CD4-positive, alpha-beta T cell treated with Interleukin-4 for 1 hour (primary cell): ENCODE measurements around the gene CTNNA2.
A peak's percentile ranks its signal among the peaks of the same experiment; 100 is the strongest.

Experiments used
- DNase-seq, 2 donors: peaks; one replicate each; pipeline ENCODE4 v3.0.0-alpha.2; 2020 to 2022

The CTNNA2 gene

DNA sequence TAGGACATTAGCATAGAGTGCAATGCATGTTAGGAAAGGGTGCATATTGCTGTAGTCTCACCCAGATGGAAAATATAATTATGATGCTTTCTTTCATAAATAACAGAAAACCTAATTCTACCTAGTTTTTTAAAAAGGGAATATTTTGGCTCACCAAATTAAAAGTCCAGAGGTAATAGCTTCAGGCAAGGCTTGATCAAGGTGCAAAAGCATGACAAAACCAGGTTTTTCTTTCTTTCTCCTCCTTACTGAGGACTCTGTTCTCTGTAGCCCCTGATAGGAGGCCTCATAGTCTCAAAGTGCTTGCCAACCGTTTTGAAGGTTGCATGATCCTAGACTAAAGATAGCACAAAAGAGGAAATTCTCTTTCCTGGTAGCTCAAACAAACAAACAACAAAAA, 349.9 kb downstream of the CTNNA2 start:
- DNase-seq: no peak

DNA sequence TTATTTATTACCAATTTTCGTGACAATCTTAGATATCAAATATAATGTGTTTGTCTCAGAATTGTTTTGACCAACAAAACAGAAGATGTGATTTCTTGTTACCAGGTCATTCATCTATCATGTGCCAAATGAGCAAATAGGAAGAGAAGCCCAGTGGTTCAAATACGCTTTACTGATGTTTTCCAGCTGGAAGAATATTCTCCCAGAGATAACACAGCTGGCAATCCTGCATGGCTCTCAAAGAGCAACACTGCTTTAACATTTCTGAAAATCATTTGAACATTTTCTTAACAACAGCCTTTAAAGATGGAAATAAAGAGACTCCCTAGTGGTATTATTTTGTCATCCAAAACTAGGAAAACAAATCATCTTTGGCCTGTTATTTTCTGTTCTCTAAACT, 359.8 kb downstream of the CTNNA2 start:
- no peak for DNase-seq

DNA sequence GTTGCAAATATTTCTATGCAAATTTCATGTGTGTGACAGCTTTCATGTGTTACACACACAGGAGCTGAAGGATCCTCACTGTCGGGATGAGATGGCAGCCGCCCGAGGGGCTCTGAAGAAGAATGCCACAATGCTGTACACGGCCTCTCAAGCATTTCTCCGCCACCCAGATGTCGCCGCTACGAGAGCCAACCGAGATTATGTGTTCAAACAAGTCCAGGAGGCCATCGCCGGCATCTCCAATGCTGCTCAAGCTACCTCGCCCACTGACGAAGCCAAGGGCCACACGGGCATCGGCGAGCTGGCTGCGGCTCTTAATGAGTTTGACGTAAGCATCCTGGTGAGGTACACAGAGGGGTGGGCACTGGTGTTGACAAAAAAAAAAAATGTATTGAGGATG, 361.2 kb downstream of the CTNNA2 start:
- DNase-seq: no peak

DNA sequence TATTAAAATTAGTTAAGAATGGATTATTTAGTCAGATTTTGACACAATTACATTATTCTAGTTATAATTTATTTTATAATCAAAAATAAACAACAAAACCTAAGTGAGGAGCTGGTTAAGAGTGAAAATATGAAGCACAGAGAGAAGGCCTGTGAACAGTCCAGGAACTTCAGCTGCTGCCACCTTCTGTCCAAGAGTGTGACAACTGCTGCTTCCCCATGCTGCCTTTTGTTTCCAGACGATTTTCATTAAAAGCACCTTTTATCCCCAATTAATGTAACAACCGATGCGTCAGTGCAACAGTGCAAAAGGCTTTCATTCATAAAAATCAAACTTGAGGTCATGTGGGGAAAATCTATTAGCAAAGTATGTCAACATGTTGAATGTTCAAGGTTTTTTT, 363.6 kb downstream of the CTNNA2 start:
- no peak for DNase-seq

DNA sequence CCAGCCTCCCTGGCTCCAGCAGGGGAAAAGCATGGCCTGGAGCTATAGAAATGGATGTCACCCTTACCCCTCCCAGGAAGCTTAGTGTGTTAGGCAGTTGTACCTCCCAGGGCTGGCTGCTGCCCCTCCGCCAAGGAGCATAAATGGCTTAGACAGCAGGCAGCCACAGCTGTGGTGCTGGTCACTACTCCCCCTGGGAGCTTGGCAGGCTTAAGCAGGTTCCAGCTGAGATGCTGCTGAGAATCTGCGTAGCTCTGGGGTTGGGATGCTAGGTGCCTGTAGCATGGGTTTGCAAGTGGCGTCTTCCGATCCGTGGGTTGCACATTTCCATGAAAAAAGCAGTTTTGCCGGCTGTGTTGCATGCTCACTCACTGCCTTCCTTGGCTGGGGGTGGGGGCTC, 369.7 kb downstream of the CTNNA2 start:
- DNase-seq: no peak

DNA sequence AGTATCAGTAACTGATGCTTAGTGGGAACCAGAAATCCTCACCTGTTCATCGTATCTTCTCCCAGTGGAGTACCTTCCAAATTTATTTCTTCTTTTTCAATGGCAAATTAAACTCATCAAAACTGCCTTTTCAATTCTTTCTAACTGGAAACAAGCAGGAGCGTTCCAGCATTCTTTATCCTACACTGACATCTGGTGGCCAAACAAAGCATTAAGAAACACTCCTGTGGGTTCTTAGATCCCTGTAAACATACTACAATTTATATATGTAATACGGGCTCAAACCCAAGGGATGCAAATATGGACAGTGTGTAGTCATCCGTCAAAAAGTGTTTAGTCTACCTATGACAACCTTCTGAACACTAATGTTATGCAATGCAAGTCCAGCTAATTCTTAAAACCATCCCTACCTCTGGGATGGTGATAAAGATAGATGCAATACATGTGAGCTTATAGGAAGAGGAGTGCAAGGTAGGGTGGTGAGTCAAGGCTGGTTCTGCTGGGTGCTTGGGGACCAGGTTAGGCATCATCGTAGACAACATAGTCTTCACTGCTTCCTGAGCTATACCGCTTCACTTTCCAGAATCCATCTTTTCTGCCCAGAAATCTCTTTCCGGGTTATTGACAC, 375.0 kb downstream of the CTNNA2 start:
- peak in 1 of 2 donors; percentile 23 for DNase-seq

DNA sequence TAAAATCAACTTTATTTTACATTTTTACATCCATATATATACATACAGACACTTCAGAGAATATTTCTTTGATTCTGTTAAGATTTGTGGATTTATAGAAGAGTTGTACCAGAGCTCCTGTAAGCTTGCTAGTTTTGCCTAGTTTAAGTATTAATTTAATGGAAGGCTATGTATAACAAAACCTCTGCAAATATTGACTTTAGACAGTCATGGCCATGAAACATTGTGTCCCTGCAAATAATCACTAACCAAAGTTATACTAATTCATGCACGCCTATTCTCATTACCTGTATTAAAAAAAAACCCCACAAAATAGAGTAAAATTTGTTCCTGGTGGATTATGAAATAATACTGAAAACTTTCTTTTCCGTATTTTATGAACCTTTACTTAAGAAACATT, 379.3 kb downstream of the CTNNA2 start:
- DNase-seq: no peak

DNA sequence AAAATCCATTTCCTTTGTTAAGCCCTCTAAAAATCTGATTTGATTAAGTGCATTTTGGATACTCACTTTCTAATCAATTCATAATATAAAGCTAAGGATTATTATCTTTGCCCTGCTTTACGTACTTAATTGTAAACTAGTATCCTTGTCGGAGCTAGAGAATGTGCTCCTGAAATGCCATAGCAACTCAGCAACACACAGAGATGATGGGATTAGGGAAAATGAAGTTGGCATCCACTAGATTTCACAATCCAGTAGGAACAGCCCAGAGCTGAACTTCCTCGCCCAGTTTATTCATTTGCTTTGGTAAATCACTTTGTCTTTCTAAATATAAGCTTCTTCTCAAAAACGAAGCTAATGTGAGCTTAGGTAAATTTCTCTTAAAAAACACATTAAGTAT, 386.3 kb downstream of the CTNNA2 start:
- no peak for DNase-seq

DNA sequence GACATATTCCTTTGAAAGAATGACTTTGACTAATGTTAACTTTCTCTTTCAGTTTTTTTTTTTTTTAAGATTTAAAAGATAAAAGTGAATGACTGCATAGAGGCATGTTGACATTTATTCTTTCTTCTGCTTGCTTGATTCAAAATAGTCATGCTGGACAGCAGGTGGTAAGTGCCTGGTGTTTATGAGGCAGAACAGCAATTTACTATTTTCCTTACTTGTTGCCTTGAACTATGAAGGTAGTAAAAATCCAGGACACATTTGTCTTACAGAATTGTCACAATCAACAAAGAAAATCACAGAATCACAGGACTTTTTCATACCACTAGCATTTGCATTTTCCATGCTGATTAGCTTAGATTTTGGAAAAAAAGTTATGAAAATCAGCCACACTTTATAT, 388.3 kb downstream of the CTNNA2 start:
- DNase-seq: no peak

DNA sequence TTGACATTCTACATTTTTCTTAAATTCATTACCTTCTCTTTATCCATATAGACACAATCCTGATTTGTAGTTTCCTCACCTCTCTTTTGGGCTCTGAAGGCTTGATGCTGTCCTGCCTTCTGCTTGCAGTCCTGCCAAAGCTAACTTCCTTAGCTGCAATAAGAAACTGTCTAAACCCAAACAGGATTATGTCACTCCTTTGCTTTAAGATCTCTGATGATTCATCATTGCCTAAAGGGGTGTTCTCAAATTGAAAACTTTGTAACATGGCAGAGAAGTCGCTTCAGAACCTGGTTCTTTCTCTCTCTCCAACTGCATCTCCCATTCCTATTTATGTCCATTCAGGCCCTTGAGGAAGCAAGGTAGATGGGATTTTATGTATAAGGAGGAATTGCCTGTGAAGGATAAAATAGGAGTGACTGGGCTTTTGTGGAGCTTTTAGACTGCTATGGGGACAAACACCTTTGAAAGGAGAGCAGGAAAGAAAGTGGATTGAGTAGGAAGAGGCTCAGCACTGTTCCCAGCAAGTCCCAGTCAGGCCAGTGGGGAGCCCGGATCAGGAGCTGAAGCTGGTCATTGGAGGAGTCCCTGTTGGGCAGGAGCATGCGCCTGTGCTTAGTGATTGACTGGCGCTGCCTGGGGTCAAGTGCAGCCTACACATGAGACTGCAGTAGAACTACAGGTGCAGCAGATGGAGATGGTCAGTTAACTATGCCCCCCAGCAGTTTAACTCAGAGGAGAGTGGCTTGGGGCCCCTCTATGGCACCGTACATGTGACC, 390.6 kb downstream of the CTNNA2 start:
- no peak for DNase-seq

DNA sequence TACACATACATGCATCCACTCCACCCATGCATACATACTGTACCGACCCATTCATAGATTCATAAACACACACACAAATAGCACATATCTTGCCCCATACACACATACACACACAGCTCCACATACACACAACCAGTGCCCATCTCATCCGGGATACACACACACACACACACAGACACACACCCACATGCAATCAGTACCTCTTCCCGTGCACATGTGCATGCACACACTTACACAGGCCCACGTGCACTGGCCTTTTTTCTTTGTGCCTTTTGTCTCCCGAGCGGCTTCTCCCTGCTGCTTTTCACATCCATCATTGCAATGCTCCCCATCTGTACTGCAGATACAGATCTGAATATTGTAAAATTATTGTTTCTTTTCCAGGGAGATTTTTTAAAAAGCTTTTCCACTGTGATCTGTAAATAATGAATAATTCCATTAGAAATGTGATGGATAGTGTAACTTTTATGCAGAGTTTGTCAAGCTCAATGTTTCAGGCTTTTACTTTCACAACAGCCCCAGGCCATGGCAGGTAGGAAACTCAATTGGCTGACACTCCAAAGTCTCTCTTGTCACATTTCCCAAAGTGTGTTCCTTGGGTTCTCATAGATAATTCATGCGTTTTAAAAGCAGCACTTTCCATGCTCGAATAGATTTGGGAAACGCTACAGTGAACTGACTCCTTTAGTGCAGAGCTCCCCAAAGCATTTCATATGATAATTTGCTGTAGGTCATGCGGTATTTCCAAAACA, 393.5 kb downstream of the CTNNA2 start:
- DNase-seq: no peak

DNA sequence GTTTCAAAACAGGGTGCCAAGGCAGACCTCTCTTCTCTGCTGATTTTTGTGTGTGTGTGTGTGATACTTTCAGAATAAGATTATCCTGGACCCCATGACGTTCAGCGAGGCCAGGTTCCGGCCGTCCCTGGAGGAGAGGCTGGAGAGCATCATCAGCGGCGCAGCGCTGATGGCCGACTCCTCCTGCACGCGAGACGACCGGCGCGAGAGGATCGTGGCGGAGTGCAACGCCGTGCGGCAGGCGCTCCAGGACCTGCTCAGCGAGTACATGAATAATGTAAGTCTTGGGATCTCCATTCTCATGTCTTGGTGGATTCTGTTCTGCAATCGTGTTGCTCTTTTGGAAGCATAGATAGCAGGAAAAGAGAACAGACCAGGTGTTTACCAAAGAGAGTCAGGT, 396.7 kb downstream of the CTNNA2 start:
- no peak for DNase-seq

DNA sequence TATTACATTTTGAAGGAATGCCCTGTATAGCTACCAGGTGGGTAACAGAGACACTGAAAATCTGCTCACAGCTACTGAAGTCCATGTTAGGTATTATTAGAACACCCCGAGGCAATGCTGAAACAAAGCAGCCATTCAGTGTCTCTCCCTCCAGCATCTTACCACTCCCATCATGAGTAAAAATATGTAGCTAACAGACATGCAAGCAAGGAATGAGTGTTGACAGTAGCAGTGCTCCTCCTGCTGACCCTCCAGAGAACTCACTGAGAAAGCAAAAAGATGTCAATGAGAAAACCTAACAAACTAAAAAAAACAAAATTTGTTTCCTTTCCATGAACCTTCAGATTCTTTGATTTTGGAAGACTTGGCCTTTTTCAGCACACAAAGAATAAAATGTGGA, 397.8 kb downstream of the CTNNA2 start:
- no peak for DNase-seq

DNA sequence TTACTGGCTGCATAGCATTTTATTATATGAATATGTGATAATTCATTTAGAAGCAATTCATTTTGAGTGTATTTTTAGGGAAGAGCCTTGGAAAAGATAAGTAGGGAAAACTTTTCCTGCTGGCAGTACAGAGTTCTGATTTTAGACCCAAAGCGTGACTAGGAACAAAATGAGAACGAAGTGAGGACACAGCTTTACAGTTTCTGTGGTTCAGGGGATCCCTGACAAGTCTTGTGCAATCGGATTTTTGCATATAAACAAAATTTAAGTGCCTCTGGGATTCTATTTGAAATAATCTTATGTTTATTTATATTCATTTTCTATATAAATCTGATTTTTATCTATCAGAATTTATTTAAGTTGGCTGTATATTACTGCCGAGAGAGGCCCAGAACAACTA, 402.6 kb downstream of the CTNNA2 start:
- DNase-seq: no peak

DNA sequence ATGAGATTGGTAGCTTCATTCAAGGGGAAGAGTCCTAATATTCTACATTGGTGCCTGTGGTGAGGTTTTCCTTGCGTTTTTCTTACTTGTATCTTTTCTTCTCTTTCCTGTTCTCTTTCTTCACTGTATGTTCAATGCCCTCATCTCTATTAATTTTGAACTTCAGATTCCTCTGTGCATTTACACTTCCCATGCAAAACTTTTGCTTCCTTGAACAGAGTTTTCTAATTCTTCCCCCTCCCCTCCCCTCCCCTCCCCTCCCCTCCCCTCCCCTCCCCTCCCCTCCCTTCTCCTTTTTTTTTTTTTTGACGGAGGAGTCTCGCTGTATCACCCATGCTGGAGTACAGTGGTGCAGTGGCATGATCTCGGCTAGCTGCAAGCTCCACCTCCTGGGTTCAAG, 403.4 kb downstream of the CTNNA2 start:
- no peak for DNase-seq

DNA sequence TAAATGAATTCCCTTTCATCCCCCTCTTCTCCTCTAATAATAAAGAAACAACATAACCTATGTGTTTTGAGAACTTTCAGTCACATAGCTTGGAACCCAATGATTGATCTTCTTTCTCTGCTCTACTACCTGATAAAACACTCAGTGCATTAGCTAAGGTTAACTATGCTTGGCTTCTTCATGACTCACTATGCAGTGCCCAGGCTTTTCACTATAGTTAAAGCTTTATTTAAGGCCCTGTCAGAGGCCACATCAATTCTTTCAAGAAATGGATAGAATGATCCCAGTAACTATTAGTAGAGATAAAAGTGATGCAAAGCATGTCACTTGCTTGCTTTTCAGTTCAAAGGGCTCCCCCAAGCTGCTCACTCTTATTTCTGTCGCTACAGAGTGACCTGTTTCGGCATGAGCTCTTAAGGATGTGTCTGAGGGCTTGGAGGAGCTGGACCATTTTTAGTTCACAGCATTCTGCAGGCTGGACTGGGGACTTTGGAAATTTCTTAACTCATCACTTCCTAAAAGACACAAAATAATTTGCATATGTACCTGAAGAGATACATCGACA, 407.7 kb downstream of the CTNNA2 start:
- DNase-seq: no peak

DNA sequence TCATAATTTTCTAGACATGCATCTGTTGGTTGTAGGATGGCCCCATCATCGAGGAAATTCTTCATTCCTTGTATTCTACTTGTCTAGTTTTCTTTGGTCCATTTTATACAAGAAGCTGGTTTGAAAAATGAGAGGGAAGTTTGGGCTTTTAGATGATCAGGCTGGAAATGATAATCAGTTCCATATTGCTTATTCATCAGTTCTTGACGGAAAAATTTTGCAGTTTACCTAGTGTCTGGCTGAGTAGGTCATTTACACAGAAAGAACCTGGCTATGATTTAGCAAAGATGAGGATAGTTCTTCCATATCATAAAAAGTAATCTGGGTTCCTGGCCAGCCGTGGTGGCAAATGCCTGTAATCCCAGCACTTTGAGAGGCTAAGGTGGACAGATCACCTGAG, 416.8 kb downstream of the CTNNA2 start:
- no peak for DNase-seq

DNA sequence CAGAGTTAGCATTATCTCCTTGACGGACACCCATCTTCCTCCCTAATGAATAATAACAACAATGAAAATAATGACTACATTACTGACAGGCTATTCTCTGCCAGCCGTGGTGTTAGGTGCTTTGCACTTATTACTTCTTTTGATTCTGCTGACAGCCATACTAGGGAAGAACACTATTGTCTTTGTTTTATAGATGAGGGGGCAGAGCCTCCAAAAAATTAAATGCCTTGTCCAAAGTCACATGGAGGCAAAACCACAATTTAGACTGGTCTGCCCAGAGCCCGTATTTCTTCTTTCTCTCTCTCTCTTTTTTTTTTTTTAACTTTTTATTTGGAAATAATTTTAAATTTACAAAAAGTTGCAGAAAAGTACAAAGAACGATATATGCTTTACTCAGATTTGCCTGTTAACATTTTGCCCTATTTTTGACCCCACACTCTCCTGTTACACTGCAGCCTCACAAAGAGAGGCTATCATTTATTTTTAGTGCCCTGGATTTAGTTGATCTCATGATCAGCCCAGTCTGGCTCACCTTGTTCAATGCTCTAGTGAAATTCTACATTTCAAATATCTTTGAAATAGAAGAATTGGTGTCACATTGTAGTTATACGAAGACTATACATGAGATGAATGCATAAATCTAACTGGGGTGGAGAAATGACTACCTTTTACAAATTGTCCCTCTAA, 422.3 kb downstream of the CTNNA2 start:
- DNase-seq: no peak

DNA sequence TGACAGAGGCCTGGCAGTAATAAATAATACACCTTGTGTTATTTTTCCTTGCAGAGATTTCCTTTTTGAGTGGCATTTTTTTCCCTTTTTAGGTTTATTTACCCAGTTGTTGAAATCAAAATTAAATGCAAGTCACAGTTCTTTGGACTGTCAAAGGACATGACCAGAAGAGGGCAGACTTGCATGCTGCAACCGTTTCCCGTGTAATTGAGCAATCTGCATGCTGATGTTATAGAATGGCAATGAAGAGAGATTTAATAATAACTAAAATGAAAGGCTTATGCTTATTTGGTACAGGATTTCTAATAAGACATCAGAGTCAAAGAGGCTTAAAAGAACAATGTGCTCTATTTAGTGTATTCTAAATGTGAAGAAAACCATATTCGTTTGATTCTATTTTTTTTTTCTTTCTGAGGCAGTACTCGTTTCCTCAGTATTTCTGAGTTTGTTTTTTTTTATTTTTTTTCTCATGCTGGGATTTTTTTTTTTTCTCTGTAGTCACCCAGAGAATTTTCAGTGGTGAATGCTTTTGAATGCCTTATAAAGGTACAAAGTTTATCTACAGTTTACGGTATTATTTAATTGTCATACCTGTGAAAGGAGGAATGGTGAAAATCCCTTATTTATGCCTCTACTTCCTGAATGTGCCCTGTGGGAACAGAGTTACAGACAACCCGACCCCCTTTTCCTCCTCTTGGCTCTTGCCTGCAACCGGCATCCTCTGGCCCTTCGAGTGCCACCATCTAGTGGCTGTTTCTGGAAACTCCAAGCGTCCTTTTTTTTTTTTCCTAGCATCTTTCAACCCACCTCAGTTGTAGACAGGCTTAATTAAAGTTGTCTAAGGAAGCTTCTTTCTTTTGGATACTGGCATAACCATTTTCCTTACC, 423.2 kb downstream of the CTNNA2 start:
- no peak for DNase-seq

DNA sequence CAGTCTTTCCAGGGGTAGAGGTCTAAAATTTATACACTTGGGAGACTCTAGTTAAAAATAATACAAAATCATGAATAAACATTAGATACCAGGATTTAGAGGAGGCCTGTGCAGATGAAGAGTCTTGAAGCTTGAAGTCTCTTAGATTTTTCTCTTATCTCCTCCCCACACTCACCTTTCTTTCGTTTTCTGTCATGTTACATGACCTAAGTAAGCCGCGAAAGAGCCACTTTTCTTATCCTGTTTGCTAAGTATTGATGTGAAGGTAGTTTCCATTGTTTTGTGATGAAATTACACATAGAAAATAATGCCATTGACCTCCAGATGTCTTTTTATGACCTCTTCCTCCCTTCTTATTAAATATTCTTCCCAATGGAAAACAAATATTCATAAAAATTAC, 423.9 kb downstream of the CTNNA2 start:
- DNase-seq: no peak

DNA sequence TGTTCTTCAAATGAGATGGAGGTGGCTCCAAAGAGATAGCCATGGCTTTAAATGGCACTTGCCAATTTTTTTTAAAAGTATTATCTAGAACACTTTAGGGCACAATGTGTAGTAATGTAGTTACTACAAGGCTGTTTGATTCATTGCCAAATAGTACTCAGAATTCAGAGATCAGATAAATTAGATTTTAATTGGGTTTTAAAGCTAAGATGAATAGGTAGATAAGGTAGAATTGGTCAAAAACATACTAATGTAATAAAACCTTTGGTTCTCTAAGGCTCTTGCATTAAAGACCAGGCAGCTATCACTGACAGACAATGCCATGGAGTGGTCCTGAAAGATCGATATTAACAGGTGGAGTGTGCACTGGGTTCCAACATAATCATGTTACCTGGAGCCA, 425.8 kb downstream of the CTNNA2 start:
- no peak for DNase-seq

DNA sequence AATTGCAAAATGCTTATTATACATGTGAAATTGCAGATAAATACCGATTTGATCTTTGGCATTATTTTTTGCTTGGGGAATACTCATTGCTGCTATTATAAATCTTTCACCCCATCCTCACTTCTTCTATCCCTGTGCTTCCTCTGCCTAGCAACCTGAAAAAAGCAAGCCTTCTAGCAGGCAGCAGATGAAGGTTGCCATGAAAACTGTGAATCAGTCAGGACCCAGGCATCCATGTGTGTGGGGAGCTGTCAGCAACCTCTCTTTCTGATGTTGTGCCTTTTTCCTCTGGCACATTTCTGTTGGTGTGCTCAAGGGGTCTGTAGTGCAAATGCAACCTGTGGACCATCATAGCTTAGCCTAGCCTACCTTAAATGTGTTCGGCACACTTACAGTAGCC, 427.5 kb downstream of the CTNNA2 start:
- no peak for DNase-seq
